HepG2 (cell line): ENCODE measurements around the gene LGALS3. TPM values are rescaled to one million over a fixed set of nuclear protein-coding genes. Genes with fewer than 3 reads are reported as not detected.

Source experiments
- ATAC-seq: fragments of 200-7000 bp; cut with Tn5 transposase; 3 replicates; pipeline ENCODE4 v1.9.1; 2020; ENCODE audit warnings: mild to moderate bottlenecking, moderate library complexity
- BruUV-seq: library from RNA; stranded (reverse); fragments of 400-500 nt; replicated peaks from 2 replicates; lab custom pipeline; 2021; lab: Mats Ljungman, UMichigan
- CTCF ChIA-PET: fragments of 300-600 bp; formaldehyde crosslinking; extraction: SDS; loops from one replicate; lab custom pipeline; 2021; ENCODE audit warnings: low total read pairs, inconsistent platforms, low intra/inter-chr PET ratio; lab: Yijun Ruan, JAX
- POLR2A ChIA-PET: fragments of 350-600 bp; sonication (Branson Sonifier 250); formaldehyde crosslinking; loops from one replicate; lab custom pipeline; 2020; ENCODE audit warnings: antibody characterized with exemption, inconsistent platforms; lab: Yijun Ruan, JAX
- DNase-seq: peaks from one replicate; pipeline ENCODE4 v3.0.0-alpha.2; 2015; ENCODE audit warnings: low spot score
- FAIRE-seq: peaks from 3 replicates; lab custom pipeline; 2011; peaks lifted over from hg19 to GRCh38; lab: Jason Lieb, UNC
- H2AFZ ChIP-seq: one replicate; pipeline ENCODE4 v1.6.1; 2011; ENCODE audit warnings: low read length, inconsistent platforms
- H3K27ac ChIP-seq: fragments of 300-600 bp; 3 replicates; pipeline ENCODE4 v1.8.0; 2011; ENCODE audit warnings: mixed run types, mild to moderate bottlenecking, mixed read lengths, low read length, inconsistent platforms; ENCODE audit not compliant: insufficient read depth; ENCODE audit errors: extremely low read length
- H3K27me3 ChIP-seq, 2 experiments: fragments of 200-600 bp in 1 of 2; 2 replicates in 1 of 2; 3 replicates in 1 of 2; pipeline versions ENCODE4 v1.6.0 to v1.8.0; 2011; ENCODE audit warnings: low read length in 2 of 2, mild to moderate bottlenecking in 2 of 2, moderate library complexity in 2 of 2, inconsistent platforms in 1 of 2; ENCODE audit not compliant: insufficient read depth in 2 of 2, control insufficient read depth in 1 of 2
- H3K36me3 ChIP-seq, 2 experiments: fragments of 200-600 bp in 1 of 2; replicated peaks in 1 of 2; 2 replicates in 1 of 2; 3 replicates in 1 of 2; pipeline versions ENCODE4 v1.5.1 to v1.8.0; 2011; ENCODE audit warnings: low read length in 2 of 2, inconsistent platforms in 1 of 2; ENCODE audit not compliant: insufficient read depth in 2 of 2, control insufficient read depth in 1 of 2
- H3K4me1 ChIP-seq: 2 replicates; pipeline ENCODE4 v1.5.1; 2012; ENCODE audit warnings: low read length, inconsistent platforms; ENCODE audit not compliant: insufficient read depth
- H3K4me2 ChIP-seq: 2 replicates; pipeline ENCODE4 v1.6.0; 2011; ENCODE audit warnings: low read depth, low read length, inconsistent platforms
- H3K4me3 ChIP-seq, 3 experiments: fragments of 200-600 bp in 1 of 3; sonication (generic), shearing (Covaris generic) in 1 of 3; replicated peaks in 1 of 3; 2 replicates each; pipeline ENCODE4 v1.5.1; 2011 to 2016; ENCODE audit warnings: low read length in 3 of 3, inconsistent platforms in 2 of 3, low read depth in 2 of 3, mild to moderate bottlenecking in 2 of 3, control low read depth in 1 of 3, mixed read lengths in 1 of 3; ENCODE audit not compliant: insufficient read depth in 1 of 3
- H3K79me2 ChIP-seq: one replicate; pipeline ENCODE4 v1.6.1; 2011; ENCODE audit warnings: low read length, inconsistent platforms; ENCODE audit not compliant: insufficient read depth
- H3K9ac ChIP-seq: 2 replicates; pipeline ENCODE4 v1.6.0; 2011; ENCODE audit warnings: mild to moderate bottlenecking, low read depth, low read length, inconsistent platforms; ENCODE audit not compliant: insufficient read depth
- H3K9me3 ChIP-seq: 2 replicates; pipeline ENCODE4 v1.5.1; 2012; ENCODE audit warnings: mild to moderate bottlenecking, low read length
- H4K20me1 ChIP-seq: 2 replicates; pipeline ENCODE4 v1.6.0; 2011; ENCODE audit warnings: inconsistent platforms, mild to moderate bottlenecking, low read length, moderate library complexity; ENCODE audit not compliant: insufficient read depth
- AGO2 ChIP-seq: fragments of 200-400 bp; formaldehyde crosslinking; optimal IDR thresholded peaks from 2 replicates; pipeline ENCODE3; 2017; ENCODE audit warnings: mild to moderate bottlenecking, low read depth, low read length, moderate library complexity
- DR1 ChIP-seq: sonication (generic); formaldehyde crosslinking; IDR thresholded peaks from 2 replicates; pipeline ENCODE4 v1.8.0; 2021; ENCODE audit warnings: mild to moderate bottlenecking, missing genetic modification reagents, inconsistent platforms
- ETV5 ChIP-seq: IDR thresholded peaks from 2 replicates; pipeline ENCODE4 v1.6.1; 2018; ENCODE audit warnings: missing biosample characterization, missing genetic modification reagents, inconsistent platforms, borderline replicate concordance
- HOXA3 ChIP-seq: sonication (generic); formaldehyde crosslinking; IDR thresholded peaks from 2 replicates; pipeline ENCODE4 v1.5.0; 2020; ENCODE audit warnings: missing genetic modification reagents
- MATR3 ChIP-seq: sonication (generic); formaldehyde crosslinking; IDR thresholded peaks from 2 replicates; pipeline ENCODE4 v1.4.0; 2020; ENCODE audit warnings: missing genetic modification reagents
- MTA3 ChIP-seq: sonication (generic); formaldehyde crosslinking; IDR thresholded peaks from 2 replicates; pipeline ENCODE4 v1.4.0; 2020; ENCODE audit warnings: missing genetic modification reagents
- NFIB ChIP-seq: sonication (generic); formaldehyde crosslinking; IDR thresholded peaks from 2 replicates; pipeline ENCODE4 v1.9.0; 2021; ENCODE audit warnings: missing genetic modification reagents, mild to moderate bottlenecking, borderline replicate concordance
- NONO ChIP-seq, 2 experiments: fragments of 450-650 bp in 1 of 2; sonication (generic) in 1 of 2; formaldehyde crosslinking in 1 of 2; IDR thresholded peaks in 1 of 2; conservative IDR thresholded peaks in 1 of 2; 2 replicates each; pipeline versions ENCODE4 v1.6.1 to v1.8.0; 2017 to 2022; ENCODE audit warnings: mild to moderate bottlenecking in 1 of 2, missing genetic modification reagents in 1 of 2, moderate library complexity in 1 of 2
- RBM22 ChIP-seq: fragments of 200-400 bp; formaldehyde crosslinking; optimal IDR thresholded peaks from 2 replicates; pipeline ENCODE3; 2017; ENCODE audit warnings: mild to moderate bottlenecking, low read length, moderate library complexity
- RFXAP ChIP-seq: sonication (generic); formaldehyde crosslinking; IDR thresholded peaks from 2 replicates; pipeline ENCODE4 v1.4.0; 2020; ENCODE audit warnings: missing genetic modification reagents, borderline replicate concordance
- RXRA ChIP-seq: sonication (generic); formaldehyde crosslinking; IDR thresholded peaks from 2 replicates; pipeline ENCODE4 v1.5.1; 2020; ENCODE audit warnings: missing genetic modification reagents
- ZFP36L2 ChIP-seq: sonication (generic); formaldehyde crosslinking; IDR thresholded peaks from 2 replicates; pipeline ENCODE4 v1.4.0; 2020; ENCODE audit warnings: missing genetic modification reagents
- ZNF550 ChIP-seq: sonication (generic); formaldehyde crosslinking; IDR thresholded peaks from 2 replicates; pipeline ENCODE4 v1.4.0; 2020; ENCODE audit warnings: mild to moderate bottlenecking, missing genetic modification reagents, borderline replicate concordance
- ZNF605 ChIP-seq: sonication (generic); formaldehyde crosslinking; IDR thresholded peaks from 2 replicates; pipeline ENCODE4 v1.8.0; 2022; ENCODE audit warnings: mild to moderate bottlenecking, missing genetic modification reagents
- ZNF607 ChIP-seq: sonication (generic); formaldehyde crosslinking; IDR thresholded peaks from 2 replicates; pipeline ENCODE4 v1.5.1; 2020; ENCODE audit warnings: missing genetic modification reagents, mild to moderate bottlenecking, borderline replicate concordance
- ZNF792 ChIP-seq: IDR thresholded peaks from 2 replicates; pipeline ENCODE4 v1.6.1; 2016
- WGBS: methylation state at CpG from one replicate; pipeline ENCODE4 v1.1.6; 2017; ENCODE audit warnings: low lambda C conversion rate; 5-methylcytosine and 5-hydroxymethylcytosine counted together
- in situ Hi-C: cut with HindIII; loops from 2 replicates; pipeline ENCODE4 v1.10.0; 2017; ENCODE audit warnings: low pct_unique_long_range_greater_than_20kb; ENCODE audit not compliant: extremely low pct_ligation_motif_present
- intact Hi-C: fragments of 100-400 bp; cut with micrococcal nuclease; formaldehyde crosslinking; loops from one replicate; pipeline ENCODE4 v1.10.0; 2022; ENCODE audit not compliant: unreplicated experiment
- polyA plus RNA-seq, 8 experiments: library from polyadenylated mRNA; depleted of rRNA in 3 of 8; stranded (reverse) in 7 of 8; unstranded in 1 of 8; fragments of >200 nt; fragmentation: Illumina TruSeq in 4 of 8; extraction: Trizol in 4 of 8; gene quantifications; 2 replicates each; pipeline versions ENCODE4 v1.2.1 to v1.2.3, GENCODE V29; 2011 to 2016; ENCODE audit warnings: low read depth in 4 of 8, missing spikeins in 1 of 8, mixed read lengths in 1 of 8; ENCODE audit not compliant: insufficient read depth in 1 of 8
- total RNA-seq, 5 experiments: library from RNA; depleted of rRNA; stranded (reverse); fragments of >200 nt; fragmentation: Illumina TruSeq; extraction: Trizol; gene quantifications; 2 replicates each; pipeline ENCODE4 v1.2.3, GENCODE V29; 2016; ENCODE audit warnings: low read depth in 1 of 5
- TF ChIP-seq, protein P1 (sequence below): sonication (generic); formaldehyde crosslinking; IDR thresholded peaks from 2 replicates; pipeline ENCODE4 v1.4.0; 2020; ENCODE audit warnings: missing genetic modification reagents
- TF ChIP-seq, protein P2 (sequence below): sonication (generic); formaldehyde crosslinking; IDR thresholded peaks from 2 replicates; pipeline ENCODE4 v1.5.0; 2020; ENCODE audit warnings: mild to moderate bottlenecking, low read depth, missing genetic modification reagents, borderline replicate concordance

LGALS3 gene
- total and polyA plus RNA-seq, 2 of the 13 experiments (the other 11 are each of a cell fraction or from before 2014, with no cell fraction given): 5.0 to 97.4 TPM

DNA sequence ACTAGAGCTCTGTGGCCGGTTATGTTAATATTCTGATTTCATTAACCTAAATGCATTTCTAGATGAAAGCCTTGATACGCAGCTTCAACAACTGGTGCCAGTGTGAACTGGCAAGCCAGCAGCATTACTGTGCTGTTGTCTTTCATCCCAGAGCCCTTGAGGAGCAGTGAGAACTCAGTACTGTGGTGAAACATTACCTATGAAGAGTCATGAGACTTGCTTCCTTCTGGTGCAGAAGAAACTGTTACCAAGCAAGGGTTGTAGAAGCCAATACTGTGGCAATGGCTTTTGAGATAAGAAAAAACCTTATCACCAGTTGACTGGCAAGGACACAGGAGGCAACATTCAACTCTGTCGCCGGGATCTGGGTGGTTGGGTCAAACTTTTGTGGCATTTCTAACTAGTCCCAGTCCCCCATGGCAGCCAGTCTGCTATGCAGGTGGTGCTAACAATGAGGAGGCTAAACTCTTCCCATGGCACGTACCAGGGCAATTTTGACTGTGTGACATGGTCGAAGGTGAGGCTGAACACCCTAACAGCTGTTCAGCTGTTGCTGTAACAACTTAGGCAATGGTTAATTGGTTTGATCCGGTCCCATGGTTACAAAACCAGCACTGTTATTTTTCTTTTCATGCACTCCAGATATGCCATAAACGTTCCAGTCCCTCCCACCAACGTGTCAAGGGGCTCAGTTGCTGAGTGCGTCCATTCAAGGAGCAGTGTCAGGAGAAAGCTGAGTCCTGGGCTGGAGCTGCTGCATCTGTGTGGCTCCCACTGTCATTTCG, 12.6 kb upstream of the LGALS3 start (continued):
- 0 out of 2 replicates have a peak, but pooled peaks have one; percentile 27 for TF ChIP-seq ZNF605 (CRISPR knock-in tag)
- peak; percentile 33; the same call in 1 of the 2 replicates for TF ChIP-seq HOXA3
- TF ChIP-seq ZNF792 (CRISPR knock-in tag): no peak
- TF ChIP-seq NONO (IDR thresholded peaks at IDR 0.05): no peak
- no peak for TF ChIP-seq NONO (CRISPR knock-in tag; conservative IDR thresholded peaks at IDR 0.05)
- peak; percentile 34; the same call in 1 of the 2 replicates for TF ChIP-seq RFXAP (CRISPR knock-in tag)
- TF ChIP-seq, protein P1, sequence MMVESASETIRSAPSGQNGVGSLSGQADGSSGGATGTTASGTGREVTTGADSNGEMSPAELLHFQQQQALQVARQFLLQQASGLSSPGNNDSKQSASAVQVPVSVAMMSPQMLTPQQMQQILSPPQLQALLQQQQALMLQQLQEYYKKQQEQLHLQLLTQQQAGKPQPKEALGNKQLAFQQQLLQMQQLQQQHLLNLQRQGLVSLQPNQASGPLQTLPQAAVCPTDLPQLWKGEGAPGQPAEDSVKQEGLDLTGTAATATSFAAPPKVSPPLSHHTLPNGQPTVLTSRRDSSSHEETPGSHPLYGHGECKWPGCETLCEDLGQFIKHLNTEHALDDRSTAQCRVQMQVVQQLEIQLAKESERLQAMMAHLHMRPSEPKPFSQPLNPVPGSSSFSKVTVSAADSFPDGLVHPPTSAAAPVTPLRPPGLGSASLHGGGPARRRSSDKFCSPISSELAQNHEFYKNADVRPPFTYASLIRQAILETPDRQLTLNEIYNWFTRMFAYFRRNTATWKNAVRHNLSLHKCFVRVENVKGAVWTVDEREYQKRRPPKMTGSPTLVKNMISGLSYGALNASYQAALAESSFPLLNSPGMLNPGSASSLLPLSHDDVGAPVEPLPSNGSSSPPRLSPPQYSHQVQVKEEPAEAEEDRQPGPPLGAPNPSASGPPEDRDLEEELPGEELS: peak; percentile 47; the same call in 1 of the 2 replicates
- TF ChIP-seq ETV5 (CRISPR knock-in tag): peak; percentile 86

DNA sequence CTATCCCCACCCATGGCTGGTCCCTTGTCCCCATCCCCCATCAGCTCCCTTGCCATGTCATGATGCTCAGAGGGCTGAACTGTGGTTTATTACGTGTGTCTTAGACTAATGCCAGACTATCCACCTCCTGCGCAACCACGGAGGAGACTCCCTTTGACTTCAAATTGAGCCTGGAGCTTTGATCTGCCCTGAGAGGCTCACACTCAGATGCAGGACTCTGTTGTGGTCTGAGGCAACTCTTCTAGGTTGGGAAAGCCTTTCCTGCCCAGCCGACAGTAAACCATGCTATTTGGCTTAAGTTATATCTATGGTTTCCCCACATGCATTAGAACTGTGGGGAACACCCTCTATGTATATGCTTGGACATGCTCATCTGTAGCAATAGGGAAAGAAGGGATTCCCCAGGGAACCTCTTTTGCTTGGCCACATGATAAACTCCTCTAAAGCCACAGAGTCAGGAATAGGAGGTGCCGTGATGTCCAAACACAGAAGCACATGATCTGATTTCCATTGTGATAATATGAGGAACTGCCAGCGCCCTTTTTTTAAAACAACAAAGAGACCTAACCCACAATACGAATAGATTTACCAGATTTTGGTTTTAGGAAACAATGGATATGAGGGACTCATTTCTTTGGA, 11.1 kb upstream of the LGALS3 start:
- no peak for FAIRE-seq
- Histone ChIP-seq H3K9me3 (no peaks in the 10 kb centered on the region), H3K9ac (no peak overlapping the region), H3K36me3 (no peaks in the 10 kb centered on the region), H3K79me2 (no peaks in the 10 kb centered on the region), H2AFZ (no peak overlapping the region), H3K4me1 (peaks cover 80% of the 10 kb centered on the region), H4K20me1 (no peaks in the 10 kb centered on the region), H3K4me2 (peak overlapping the region; percentile 57), H3K27ac (no peak overlapping the region), H3K27me3 (no peaks in the 10 kb centered on the region), H3K4me3 (no peak overlapping the region)
- intact Hi-C loops: no loop called here
- POLR2A ChIA-PET: interaction anchor here (2.1 to 3.9 kb wide), 2 partner anchors 10 to 15 kb away, joined by 9 to 19 read pairs; no protein-coding TSS in a partner anchor
- CTCF ChIA-PET: no interaction called here
- TF ChIP-seq NFIB (no peak), RXRA (CRISPR knock-in tag) (no peak), AGO2 (no peak), RBM22 (no peak), MATR3 (CRISPR knock-in tag) (no peak), DR1 (CRISPR knock-in tag) (no peak), ZNF550 (no peak), ZNF607 (no peak), MTA3 (CRISPR knock-in tag) (no peak), ZFP36L2 (CRISPR knock-in tag) (no peak)
- TF ChIP-seq, protein P2, sequence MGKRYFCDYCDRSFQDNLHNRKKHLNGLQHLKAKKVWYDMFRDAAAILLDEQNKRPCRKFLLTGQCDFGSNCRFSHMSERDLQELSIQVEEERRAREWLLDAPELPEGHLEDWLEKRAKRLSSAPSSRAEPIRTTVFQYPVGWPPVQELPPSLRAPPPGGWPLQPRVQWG: no peak
- BruUV-seq: no TSS peak
- in situ Hi-C loops: no loop called here
- WGBS: 34% methylated on average over 7 of the region's 7 CpGs
- ATAC-seq: no peak; the same call in 2 of the 3 replicates
- DNase-seq: no peak
